H1 (cell line): ENCODE results near the gene DYNC1H1. TPM values are rescaled to one million over a fixed set of nuclear protein-coding genes. Genes with fewer than 3 reads are reported as not detected.

ENCODE experiments used
- CHD2 ChIP-seq: IDR thresholded peaks from 2 replicates; pipeline ENCODE4 v1.6.1; 2012; ENCODE audit warnings: low read length, improper control_type of control experiment
- CREB1 ChIP-seq: IDR thresholded peaks from 2 replicates; pipeline ENCODE4 v1.6.1; 2012; ENCODE audit warnings: inconsistent platforms
- EZH2 ChIP-seq: fragments of 200-600 bp; sonication (generic); IDR thresholded peaks from 2 replicates; pipeline ENCODE4 v1.7.1; 2012; ENCODE audit warnings: low read depth, mild to moderate bottlenecking, moderate library complexity, low read length, inconsistent platforms; ENCODE audit not compliant: severe bottlenecking
- POLR2AphosphoS5 ChIP-seq: IDR thresholded peaks from 2 replicates; pipeline ENCODE4 v1.6.1; 2011; ENCODE audit warnings: low read depth, low read length
- SAP30 ChIP-seq: fragments of 300-600 bp; sonication (generic); IDR thresholded peaks from 2 replicates; pipeline ENCODE4 v1.7.1; 2012; ENCODE audit warnings: low read length, moderate library complexity, mild to moderate bottlenecking, inconsistent platforms; ENCODE audit not compliant: insufficient read depth, insufficient replicate concordance
- SP1 ChIP-seq: IDR thresholded peaks from 2 replicates; pipeline ENCODE4 v1.6.1; 2011; ENCODE audit warnings: low read depth, low read length
- SP2 ChIP-seq: IDR thresholded peaks from 2 replicates; pipeline ENCODE4 v1.6.1; 2012; ENCODE audit warnings: mild to moderate bottlenecking, low read length, inconsistent platforms
- SRF ChIP-seq: IDR thresholded peaks from 2 replicates; pipeline ENCODE4 v1.6.1; 2011; ENCODE audit warnings: mild to moderate bottlenecking, low read depth, low read length, moderate library complexity
- SUZ12 ChIP-seq: fragments of 200-600 bp; sonication (generic); IDR thresholded peaks from 2 replicates; pipeline ENCODE4 v1.6.1; 2012; ENCODE audit warnings: mild to moderate bottlenecking, inconsistent platforms, low read length, moderate library complexity, mixed read lengths
- polyA plus RNA-seq, 7 experiments: library from polyadenylated mRNA; depleted of rRNA in 3 of 7; stranded (reverse) in 5 of 7; unstranded in 2 of 7; fragments of >200 nt in 5 of 7; fragments of 200-250 nt in 2 of 7; gene quantifications; 1 replicate in 5 of 7; 2 replicates in 1 of 7; 4 replicates in 1 of 7; pipeline versions ENCODE4 v1.2.1 to v1.2.3, GENCODE V29; 2011 to 2013; ENCODE audit warnings: missing spikeins in 2 of 7, mixed read lengths in 2 of 7
- total RNA-seq: library from RNA; stranded (reverse); fragmentation: NEBNext Ultra II Directional; extraction: Animal tissue kit (Norgen Biotek cat#: 25700); gene quantifications from 2 replicates; pipeline ENCODE4 v1.2.1, GENCODE V29; 2021
- TF ChIP-seq, protein P1 (sequence below), 3 experiments: IDR thresholded peaks; 1 replicate in 2 of 3; 2 replicates in 1 of 3; pipeline versions ENCODE4 v1.5.1 to v1.6.1; 2011; ENCODE audit warnings: low read length in 3 of 3, mild to moderate bottlenecking in 3 of 3, inconsistent platforms in 2 of 3, low read depth in 1 of 3, moderate library complexity in 1 of 3; ENCODE audit not compliant: insufficient read depth in 1 of 3; ENCODE audit errors: control extremely low read depth in 1 of 3

The DYNC1H1 gene
- total and polyA plus RNA-seq, 2 of the 8 experiments (the other 6 are each of a cell fraction or from before 2014, with no cell fraction given) = 238 to 387 TPM

DNA sequence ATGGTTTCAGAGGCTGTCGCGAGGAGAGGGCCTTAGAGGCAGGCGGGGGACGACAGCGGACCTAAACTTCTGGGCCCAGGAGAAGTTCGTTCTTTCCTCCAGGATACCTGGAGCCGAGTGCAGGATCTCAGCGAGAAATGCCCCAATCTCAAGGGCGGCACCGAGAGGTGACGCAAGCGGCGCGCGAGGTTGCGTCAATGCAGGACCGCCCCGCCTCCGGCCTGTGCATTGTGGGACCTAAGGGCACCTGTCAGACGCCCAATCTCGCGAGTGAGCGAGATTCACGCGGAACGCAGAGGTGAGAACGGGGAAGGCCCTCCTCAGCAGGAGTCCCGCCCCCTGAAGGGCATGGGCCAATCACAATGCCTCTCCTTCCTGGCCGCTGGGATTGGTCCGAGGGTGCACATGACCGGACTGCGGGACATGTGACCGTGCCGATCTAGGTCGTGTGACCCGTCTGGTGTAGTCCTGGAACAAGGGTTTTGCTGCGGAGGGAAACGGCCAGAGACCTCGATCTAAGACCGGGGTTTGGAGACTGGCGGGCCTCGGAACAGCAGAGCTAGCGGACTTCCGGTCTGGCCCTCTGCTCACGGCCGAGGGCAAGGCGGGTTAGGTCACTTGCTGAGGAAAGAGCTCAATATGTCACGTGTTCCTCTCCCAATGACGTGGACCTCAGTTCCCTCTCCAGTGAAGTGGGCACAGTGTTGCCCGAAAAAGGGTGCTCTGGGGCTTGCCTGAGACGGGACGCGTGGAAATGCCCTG, 16.3 kb upstream of the DYNC1H1 start (continued):
- TF ChIP-seq SP1 (peak; percentile 90), CHD2 (peak; percentile 100), SAP30 (peak; percentile 95), EZH2 (no peak), SRF (peak; percentile 82), SUZ12 (no peak), CREB1 (peak; percentile 100), POLR2AphosphoS5 (peak; percentile 87), SP2 (peak; percentile 29; the same call in 1 of the 2 replicates)
- TF ChIP-seq, protein P1, sequence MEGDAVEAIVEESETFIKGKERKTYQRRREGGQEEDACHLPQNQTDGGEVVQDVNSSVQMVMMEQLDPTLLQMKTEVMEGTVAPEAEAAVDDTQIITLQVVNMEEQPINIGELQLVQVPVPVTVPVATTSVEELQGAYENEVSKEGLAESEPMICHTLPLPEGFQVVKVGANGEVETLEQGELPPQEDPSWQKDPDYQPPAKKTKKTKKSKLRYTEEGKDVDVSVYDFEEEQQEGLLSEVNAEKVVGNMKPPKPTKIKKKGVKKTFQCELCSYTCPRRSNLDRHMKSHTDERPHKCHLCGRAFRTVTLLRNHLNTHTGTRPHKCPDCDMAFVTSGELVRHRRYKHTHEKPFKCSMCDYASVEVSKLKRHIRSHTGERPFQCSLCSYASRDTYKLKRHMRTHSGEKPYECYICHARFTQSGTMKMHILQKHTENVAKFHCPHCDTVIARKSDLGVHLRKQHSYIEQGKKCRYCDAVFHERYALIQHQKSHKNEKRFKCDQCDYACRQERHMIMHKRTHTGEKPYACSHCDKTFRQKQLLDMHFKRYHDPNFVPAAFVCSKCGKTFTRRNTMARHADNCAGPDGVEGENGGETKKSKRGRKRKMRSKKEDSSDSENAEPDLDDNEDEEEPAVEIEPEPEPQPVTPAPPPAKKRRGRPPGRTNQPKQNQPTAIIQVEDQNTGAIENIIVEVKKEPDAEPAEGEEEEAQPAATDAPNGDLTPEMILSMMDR (IDR thresholded peaks at IDR 0.05; ENCODE audit: control extremely low read depth in 1 of 3, insufficient read depth in 1 of 3, low read depth in 1 of 3, low read length in 3 of 3) = no peak
